MCF 10A (cell line): ENCODE measurements around the gene IMP4. TPM values are rescaled to one million over a fixed set of nuclear protein-coding genes. Genes with fewer than 3 reads are reported as not detected.

Experiments
- BruUV-seq: library from RNA; stranded (reverse); fragments of 400-500 nt; replicated peaks from 2 replicates; lab custom pipeline; 2021; lab: Mats Ljungman, UMichigan
- CTCF ChIA-PET: fragments of 300-600 bp; sonication (Branson Sonifier 250); formaldehyde crosslinking; extraction: SDS; loops from one replicate; lab custom pipeline; 2021; ENCODE audit warnings: antibody characterized with exemption, inconsistent platforms; lab: Yijun Ruan, JAX
- POLR2A ChIA-PET: fragments of 300-600, 350-650 bp; sonication (Branson Sonifier 250); formaldehyde crosslinking; extraction: SDS; loops from one replicate; lab custom pipeline; 2020; ENCODE audit warnings: antibody characterized with exemption, inconsistent platforms; lab: Yijun Ruan, JAX
- DNase-seq: peaks from one replicate; pipeline ENCODE4 v3.0.0-alpha.2; 2018; ENCODE audit not compliant: unreplicated experiment
- H3K27ac Mint-ChIP-seq: one replicate; pipeline ENCODE4 v1.8.0; 2022; ENCODE audit warnings: mild to moderate bottlenecking, low read depth, mixed read lengths; ENCODE audit not compliant: unreplicated experiment
- H3K27me3 Mint-ChIP-seq: one replicate; pipeline ENCODE4 v1.8.0; 2022; ENCODE audit warnings: mixed read lengths; ENCODE audit not compliant: insufficient read depth, unreplicated experiment
- H3K36me3 Mint-ChIP-seq: one replicate; pipeline ENCODE4 v1.8.0; 2022; ENCODE audit warnings: mild to moderate bottlenecking, moderate library complexity, mixed read lengths; ENCODE audit not compliant: insufficient read depth, unreplicated experiment
- H3K4me1 Mint-ChIP-seq: one replicate; pipeline ENCODE4 v1.8.0; 2022; ENCODE audit warnings: mixed read lengths; ENCODE audit not compliant: insufficient read depth, unreplicated experiment
- H3K4me3 Mint-ChIP-seq: one replicate; pipeline ENCODE4 v1.8.0; 2022; ENCODE audit warnings: mild to moderate bottlenecking, moderate library complexity, mixed read lengths; ENCODE audit not compliant: unreplicated experiment
- H3K9me3 Mint-ChIP-seq: one replicate; pipeline ENCODE4 v1.8.0; 2022; ENCODE audit warnings: mixed read lengths; ENCODE audit not compliant: unreplicated experiment
- intact Hi-C: fragments of 100-400 bp; cut with micrococcal nuclease; formaldehyde crosslinking; loops from 2 replicates; pipeline ENCODE4 v1.14.1; 2022
- total RNA-seq: library from RNA; stranded (reverse); gene quantifications from 2 replicates; pipeline ENCODE4 v1.2.3, GENCODE V29; 2022
- TF ChIP-seq, protein P1 (sequence below): fragments of 200-600 bp; IDR thresholded peaks from one replicate; pipeline ENCODE4 v1.8.0; 2022; ENCODE audit warnings: antibody characterized with exemption, mild to moderate bottlenecking; ENCODE audit not compliant: unreplicated experiment

The IMP4 gene
- total RNA-seq, 1 experiment from 2014 or later, result 144 TPM

DNA sequence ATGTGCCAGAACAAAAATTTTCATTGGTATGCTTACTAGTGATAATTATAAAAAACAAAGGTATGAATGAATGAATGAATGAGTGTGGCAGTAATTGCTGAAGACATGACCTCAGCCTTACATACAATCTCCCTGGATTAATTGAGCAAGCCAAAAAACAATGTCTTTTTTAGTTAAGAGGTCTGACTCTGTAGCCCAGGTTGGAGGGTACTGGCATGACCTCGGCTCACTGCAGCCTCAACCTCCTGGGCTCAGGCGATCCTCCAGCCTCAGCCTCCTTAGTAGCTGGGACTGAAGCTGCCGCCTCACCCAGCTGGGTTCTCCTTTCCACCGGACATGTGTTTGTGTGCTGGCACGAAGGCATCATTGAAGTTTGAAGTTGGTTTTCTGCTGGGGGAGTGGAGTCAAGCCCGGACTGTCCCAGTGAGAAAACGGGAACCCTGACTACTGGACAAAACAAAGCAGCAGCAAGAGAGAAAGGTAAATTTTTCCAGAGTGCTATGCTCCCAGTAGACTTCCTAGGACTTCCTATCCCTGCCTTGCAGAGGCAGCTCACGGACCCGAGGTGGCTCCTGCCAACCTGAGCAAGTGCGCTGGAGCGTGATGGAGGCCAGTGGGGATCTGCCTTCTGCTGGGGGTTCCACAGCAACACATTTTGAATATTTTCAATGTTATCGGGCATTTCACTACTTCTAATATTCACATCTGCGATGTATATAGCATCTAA lies 6.4 kb upstream of the IMP4 start:
- peaks cover 18% of the 10 kb centered on the region for H3K36me3 Mint-ChIP-seq
- no peak for DNase-seq
- ChIA-PET CTCF (interaction anchor here (9.2 kb wide), 1 partner anchor 154 kb away, joined by 90 read pairs; the partner anchor contains the start of genes MZT2B and SMPD4), POLR2A (interaction anchor here (0.7 to 1.8 kb wide), 3 partner anchors 8 to 186 kb away, joined by 3 to 6 read pairs (median 4); partner anchors contain the start of gene SMPD4)
- H3K9me3 Mint-ChIP-seq, result no peaks in the 10 kb centered on the region
- TF ChIP-seq, protein P1, sequence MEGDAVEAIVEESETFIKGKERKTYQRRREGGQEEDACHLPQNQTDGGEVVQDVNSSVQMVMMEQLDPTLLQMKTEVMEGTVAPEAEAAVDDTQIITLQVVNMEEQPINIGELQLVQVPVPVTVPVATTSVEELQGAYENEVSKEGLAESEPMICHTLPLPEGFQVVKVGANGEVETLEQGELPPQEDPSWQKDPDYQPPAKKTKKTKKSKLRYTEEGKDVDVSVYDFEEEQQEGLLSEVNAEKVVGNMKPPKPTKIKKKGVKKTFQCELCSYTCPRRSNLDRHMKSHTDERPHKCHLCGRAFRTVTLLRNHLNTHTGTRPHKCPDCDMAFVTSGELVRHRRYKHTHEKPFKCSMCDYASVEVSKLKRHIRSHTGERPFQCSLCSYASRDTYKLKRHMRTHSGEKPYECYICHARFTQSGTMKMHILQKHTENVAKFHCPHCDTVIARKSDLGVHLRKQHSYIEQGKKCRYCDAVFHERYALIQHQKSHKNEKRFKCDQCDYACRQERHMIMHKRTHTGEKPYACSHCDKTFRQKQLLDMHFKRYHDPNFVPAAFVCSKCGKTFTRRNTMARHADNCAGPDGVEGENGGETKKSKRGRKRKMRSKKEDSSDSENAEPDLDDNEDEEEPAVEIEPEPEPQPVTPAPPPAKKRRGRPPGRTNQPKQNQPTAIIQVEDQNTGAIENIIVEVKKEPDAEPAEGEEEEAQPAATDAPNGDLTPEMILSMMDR, result no peak
- BruUV-seq, result no TSS peak
- H3K4me1 Mint-ChIP-seq, result peaks cover 15% of the 10 kb centered on the region
- intact Hi-C loops, result no loop called here
- H3K27ac Mint-ChIP-seq, result no peak overlapping the region
- no peak overlapping the region for H3K4me3 Mint-ChIP-seq
- no peaks in the 10 kb centered on the region for H3K27me3 Mint-ChIP-seq

GRCh38 chr2:130336877-130337734 lies 5.6 kb upstream of the IMP4 start:
- peak; percentile 68 for DNase-seq
- Mint-ChIP-seq H3K27me3 (no peaks in the 10 kb centered on the region), H3K4me3 (peak overlapping the region; percentile 67), H3K36me3 (peaks cover 18% of the 10 kb centered on the region), H3K9me3 (no peaks in the 10 kb centered on the region), H3K4me1 (peaks cover 17% of the 10 kb centered on the region), H3K27ac (peak overlapping the region; percentile 42)
- intact Hi-C loops, result no loop called here
- TF ChIP-seq, protein P1, result no peak
- ChIA-PET CTCF (interaction anchor here (9.2 kb wide), 1 partner anchor 155 kb away, joined by 90 read pairs; the partner anchor contains the start of genes MZT2B and SMPD4), POLR2A (interaction anchor here (1.1 to 1.8 kb wide), 2 partner anchors 8 to 156 kb away, joined by 4 to 6 read pairs; partner anchors contain the start of gene SMPD4)
- no TSS peak for BruUV-seq

DNA sequence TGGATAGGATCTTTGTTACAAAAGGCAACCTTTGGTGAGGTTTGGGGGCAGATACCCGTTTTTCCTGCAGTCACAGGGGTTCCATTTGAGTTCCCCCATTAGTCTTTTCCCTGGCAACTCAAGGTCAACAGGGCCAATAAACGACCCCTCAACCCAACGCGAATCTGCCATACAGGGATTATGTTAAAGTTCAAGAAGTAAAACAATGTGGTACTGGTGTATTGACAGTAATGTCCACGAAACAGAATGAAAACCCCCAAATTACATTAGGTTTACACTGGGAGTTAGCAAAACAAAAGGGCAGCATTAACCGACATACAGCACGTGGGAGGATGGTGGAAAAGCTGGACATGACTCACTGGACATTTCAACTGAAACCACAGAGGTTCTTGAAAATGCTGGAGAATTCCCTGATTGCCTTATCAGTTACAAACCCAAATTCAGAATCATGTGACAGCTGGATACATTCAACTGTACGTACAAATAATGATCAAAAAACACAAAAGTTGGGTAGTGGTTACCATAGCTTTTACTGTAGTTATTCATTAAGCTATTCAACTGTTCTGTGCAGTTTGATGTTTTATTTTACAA lies 4.9 kb upstream of the IMP4 start:
- peaks cover 17% of the 10 kb centered on the region for H3K4me1 Mint-ChIP-seq
- H3K9me3 Mint-ChIP-seq, result no peaks in the 10 kb centered on the region
- H3K27me3 Mint-ChIP-seq, result no peaks in the 10 kb centered on the region
- ChIA-PET POLR2A (interaction anchor here (0.8 to 1.8 kb wide), 3 partner anchors 9 to 157 kb away, joined by 3 to 6 read pairs (median 5); partner anchors contain the start of gene SMPD4), CTCF (interaction anchor here (0.7 to 9.2 kb wide), 3 partner anchors 155 to 411 kb away, joined by 3 to 90 read pairs (median 5); partner anchors contain the start of genes MZT2B and SMPD4)
- H3K4me3 Mint-ChIP-seq, result peak overlapping the region; percentile 67
- BruUV-seq, result no TSS peak
- DNase-seq, result peak; percentile 22
- H3K27ac Mint-ChIP-seq, result peak overlapping the region; percentile 42
- intact Hi-C loops, result no loop called here
- TF ChIP-seq, protein P1, result no peak
- H3K36me3 Mint-ChIP-seq, result peaks cover 22% of the 10 kb centered on the region
